Panc1 (cell line): ENCODE results near the gene PEX3. TPM values are rescaled to one million over a fixed set of nuclear protein-coding genes. Genes with fewer than 3 reads are reported as not detected.
"Not testable (repeated sequence)": the region's sequence is repeated elsewhere in the genome, so short reads cannot be mapped to it uniquely, and the experiment has no call there.

Experiments
- ATAC-seq: fragments of 200-7000 bp; cut with Tn5 transposase; 2 replicates; pipeline ENCODE4 v1.9.1; 2020; ENCODE audit warnings: mild to moderate bottlenecking, moderate library complexity
- BruUV-seq: library from RNA; stranded (reverse); fragments of 400-500 nt; replicated peaks from 2 replicates; lab custom pipeline; 2021; lab: Mats Ljungman, UMichigan
- CTCF ChIA-PET: fragments of 300-600 bp; sonication (Branson Sonifier 250); formaldehyde crosslinking; loops from one replicate; lab custom pipeline; 2022; ENCODE audit warnings: antibody characterized with exemption; lab: Charles Lee
- POLR2A ChIA-PET: fragments of 300-600 bp; sonication (Branson Sonifier 250); formaldehyde crosslinking; loops from one replicate; lab custom pipeline; 2022; ENCODE audit warnings: antibody characterized with exemption; lab: Charles Lee
- DNase-seq: peaks from one replicate; pipeline ENCODE4 v3.0.0-alpha.2; 2010; ENCODE audit warnings: low read depth, low spot score
- H3K27ac ChIP-seq: 2 replicates; pipeline ENCODE4 v1.5.1; 2011; ENCODE audit warnings: mild to moderate bottlenecking, low read length, inconsistent platforms
- H3K27me3 ChIP-seq: fragments of 200-500 bp; sonication (Bioruptor generic); 2 replicates; pipeline ENCODE4 v1.6.0; 2014; ENCODE audit warnings: low read length, inconsistent platforms; ENCODE audit not compliant: control insufficient read depth, insufficient read depth
- H3K36me3 ChIP-seq: fragments of 200-500 bp; sonication (Bioruptor generic); 2 replicates; pipeline ENCODE4 v1.5.1; 2014; ENCODE audit warnings: inconsistent platforms, mild to moderate bottlenecking, low read length, moderate library complexity; ENCODE audit not compliant: control insufficient read depth, insufficient read depth
- H3K4me1 ChIP-seq: 2 replicates; pipeline ENCODE4 v1.5.1; 2011; ENCODE audit warnings: inconsistent platforms, mild to moderate bottlenecking, low read length, moderate library complexity; ENCODE audit not compliant: control insufficient read depth, insufficient read depth
- H3K4me3 ChIP-seq, 2 experiments: 2 replicates each; pipeline ENCODE4 v1.5.1; 2011 to 2012; ENCODE audit warnings: low read depth in 2 of 2, low read length in 2 of 2, mild to moderate bottlenecking in 2 of 2, inconsistent platforms in 1 of 2, moderate library complexity in 1 of 2
- H3K9me3 ChIP-seq: fragments of 200-500 bp; sonication (Bioruptor generic); 2 replicates; pipeline ENCODE4 v1.5.1; 2014; ENCODE audit warnings: low read depth, mild to moderate bottlenecking, inconsistent platforms, low read length, moderate library complexity; ENCODE audit not compliant: control insufficient read depth, insufficient read depth
- CTCF ChIP-seq: fragments of 450-650 bp; IDR thresholded peaks from 2 replicates; pipeline ENCODE4 v1.5.1; 2017; ENCODE audit warnings: mild to moderate bottlenecking
- POLR2AphosphoS5 ChIP-seq: IDR thresholded peaks from 2 replicates; pipeline ENCODE4 v1.6.1; 2012; ENCODE audit warnings: mild to moderate bottlenecking, low read depth, low read length, moderate library complexity
- SIN3A ChIP-seq: IDR thresholded peaks from 2 replicates; pipeline ENCODE4 v1.6.1; 2012; ENCODE audit warnings: low read depth, mild to moderate bottlenecking, low read length, moderate library complexity, borderline replicate concordance; ENCODE audit not compliant: insufficient read depth
- TCF7L2 ChIP-seq: IDR thresholded peaks from 2 replicates; pipeline ENCODE4 v1.6.1; 2011; ENCODE audit warnings: mild to moderate bottlenecking, low read depth, low read length, inconsistent platforms
- in situ Hi-C: cut with HindIII; loops from 2 replicates; pipeline ENCODE4 v1.10.0; 2016; ENCODE audit warnings: low sequenced_read_pairs, low pct_unique_long_range_greater_than_20kb
- intact Hi-C: fragments of 100-400 bp; cut with micrococcal nuclease; formaldehyde crosslinking; loops from one replicate; pipeline ENCODE4 v1.10.0; 2022; ENCODE audit not compliant: unreplicated experiment
- total RNA-seq: library from RNA; stranded (reverse); gene quantifications from one replicate; pipeline ENCODE4 v1.2.1, GENCODE V29; 2021; ENCODE audit not compliant: unreplicated experiment
- TF ChIP-seq, protein P1 (sequence below), 2 experiments: IDR thresholded peaks; 2 replicates each; pipeline ENCODE4 v1.6.1; 2011 to 2012; ENCODE audit warnings: low read depth in 2 of 2, control low read depth in 1 of 2, low read length in 1 of 2, mild to moderate bottlenecking in 1 of 2, moderate library complexity in 1 of 2; ENCODE audit not compliant: insufficient read depth in 1 of 2

Gene PEX3
- total RNA-seq, 1 experiment from 2014 or later: 16.5 TPM

- intact Hi-C loops (no loop called here), in situ Hi-C loops (no loop called here)
- Histone ChIP-seq H3K27me3 (no peaks in the 10 kb centered on the region), H3K36me3 (no peaks in the 10 kb centered on the region; the same call in 1 of the 2 replicates), H3K4me1 (no peaks in the 10 kb centered on the region), H3K9me3 (no peaks in the 10 kb centered on the region), H3K27ac (no peak overlapping the region), H3K4me3 (no peak overlapping the region)
- no peak for DNase-seq
- ATAC-seq: no peak
- ChIA-PET CTCF (no interaction called here), POLR2A (no interaction called here)
- no TSS peak for BruUV-seq
- TF ChIP-seq SIN3A (no peak), CTCF (no peak)
Measured at GRCh38 chr6:143468026-143468425, 17.4 kb downstream of the PEX3 start.

DNA sequence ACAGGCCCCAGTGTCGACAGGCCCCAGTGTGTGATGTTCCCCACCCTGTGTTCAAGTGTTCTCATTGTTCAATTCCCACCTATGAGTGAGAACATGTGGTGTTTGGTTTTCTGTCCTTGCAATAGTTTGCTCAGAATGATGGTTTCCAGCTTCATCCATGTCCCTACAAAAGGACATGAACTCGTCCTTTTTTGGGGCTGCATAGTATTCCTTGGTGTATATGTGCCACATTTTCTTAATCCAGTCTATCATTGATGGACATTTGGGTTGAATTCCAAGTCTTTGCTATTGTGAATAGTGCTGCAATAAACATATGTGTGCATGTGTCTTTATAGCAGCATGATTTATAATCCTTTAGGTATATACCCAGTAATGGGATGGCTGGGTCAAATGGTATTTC, 18.2 kb downstream of the PEX3 start:
- BruUV-seq, H3K4me3 ChIP-seq, intact Hi-C loops, ATAC-seq, POLR2A ChIA-PET, H3K27ac ChIP-seq, H3K36me3 ChIP-seq, DNase-seq, CTCF ChIA-PET, in situ Hi-C loops, H3K9me3 ChIP-seq, H3K27me3 ChIP-seq, H3K4me1 ChIP-seq: not testable (repeated sequence)

DNA sequence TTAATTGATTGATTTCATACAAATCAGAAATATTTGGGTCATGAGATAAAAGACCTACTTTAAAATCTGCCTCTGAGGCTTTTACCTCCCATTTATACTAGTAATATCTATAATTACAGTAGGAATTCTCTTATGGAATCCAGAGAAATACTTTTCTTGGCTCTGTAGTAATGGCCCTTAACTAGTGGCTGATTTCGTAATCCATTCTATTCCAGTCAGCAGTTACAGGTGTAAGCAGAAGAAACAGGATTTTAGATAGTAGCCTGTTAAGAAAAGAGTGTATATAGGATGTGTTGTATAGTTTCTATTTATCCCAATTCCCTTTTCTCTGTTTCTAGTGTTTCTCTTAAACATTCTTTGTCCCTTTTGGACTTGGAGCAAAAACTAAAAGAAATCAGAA, 21.2 kb downstream of the PEX3 start:
- in situ Hi-C loops (no loop called here), intact Hi-C loops (no loop called here)
- CTCF ChIA-PET: no interaction called here
- no peaks in the 10 kb centered on the region for H3K4me1 ChIP-seq
- no peaks in the 10 kb centered on the region for H3K27me3 ChIP-seq
- H3K27ac ChIP-seq: no peak overlapping the region
- H3K9me3 ChIP-seq: no peaks in the 10 kb centered on the region
- POLR2A ChIA-PET: no interaction called here
- no peaks in the 10 kb centered on the region; the same call in 1 of the 2 replicates for H3K36me3 ChIP-seq
- BruUV-seq: no TSS peak
- DNase-seq (no peak), ATAC-seq (no peak)
- no peak overlapping the region for H3K4me3 ChIP-seq
- TF ChIP-seq CTCF (no peak), TCF7L2 (no peak), SIN3A (no peak), POLR2AphosphoS5 (no peak)
- TF ChIP-seq, protein P1, sequence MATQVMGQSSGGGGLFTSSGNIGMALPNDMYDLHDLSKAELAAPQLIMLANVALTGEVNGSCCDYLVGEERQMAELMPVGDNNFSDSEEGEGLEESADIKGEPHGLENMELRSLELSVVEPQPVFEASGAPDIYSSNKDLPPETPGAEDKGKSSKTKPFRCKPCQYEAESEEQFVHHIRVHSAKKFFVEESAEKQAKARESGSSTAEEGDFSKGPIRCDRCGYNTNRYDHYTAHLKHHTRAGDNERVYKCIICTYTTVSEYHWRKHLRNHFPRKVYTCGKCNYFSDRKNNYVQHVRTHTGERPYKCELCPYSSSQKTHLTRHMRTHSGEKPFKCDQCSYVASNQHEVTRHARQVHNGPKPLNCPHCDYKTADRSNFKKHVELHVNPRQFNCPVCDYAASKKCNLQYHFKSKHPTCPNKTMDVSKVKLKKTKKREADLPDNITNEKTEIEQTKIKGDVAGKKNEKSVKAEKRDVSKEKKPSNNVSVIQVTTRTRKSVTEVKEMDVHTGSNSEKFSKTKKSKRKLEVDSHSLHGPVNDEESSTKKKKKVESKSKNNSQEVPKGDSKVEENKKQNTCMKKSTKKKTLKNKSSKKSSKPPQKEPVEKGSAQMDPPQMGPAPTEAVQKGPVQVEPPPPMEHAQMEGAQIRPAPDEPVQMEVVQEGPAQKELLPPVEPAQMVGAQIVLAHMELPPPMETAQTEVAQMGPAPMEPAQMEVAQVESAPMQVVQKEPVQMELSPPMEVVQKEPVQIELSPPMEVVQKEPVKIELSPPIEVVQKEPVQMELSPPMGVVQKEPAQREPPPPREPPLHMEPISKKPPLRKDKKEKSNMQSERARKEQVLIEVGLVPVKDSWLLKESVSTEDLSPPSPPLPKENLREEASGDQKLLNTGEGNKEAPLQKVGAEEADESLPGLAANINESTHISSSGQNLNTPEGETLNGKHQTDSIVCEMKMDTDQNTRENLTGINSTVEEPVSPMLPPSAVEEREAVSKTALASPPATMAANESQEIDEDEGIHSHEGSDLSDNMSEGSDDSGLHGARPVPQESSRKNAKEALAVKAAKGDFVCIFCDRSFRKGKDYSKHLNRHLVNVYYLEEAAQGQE (IDR thresholded peaks at IDR 0.05; ENCODE audit: insufficient read depth in 1 of 2, low read depth in 2 of 2, low read length in 1 of 2): no peak
